K562 (cell line): Measurements from ENCODE around the gene GABRB1. TPM values are rescaled to one million over a fixed set of nuclear protein-coding genes. Genes with fewer than 3 reads are reported as not detected.

ENCODE experiments used
- polyA plus RNA-seq, 8 experiments: library from polyadenylated mRNA; depleted of rRNA in 4 of 8; stranded (reverse) in 5 of 8; unstranded in 3 of 8; fragments of >200 nt; fragmentation: Nextera tagmentation in 2 of 8; fragmentation: Illumina TruSeq in 1 of 8; extraction: Ambion mirVana in 2 of 8; extraction: Trizol in 1 of 8; gene quantifications; 2 replicates each; pipeline versions ENCODE4 v1.2.1 to v1.2.3, GENCODE V29; 2011 to 2014; ENCODE audit warnings: inconsistent platforms in 1 of 8, missing spikeins in 1 of 8
- total RNA-seq, 7 experiments: library from RNA; depleted of rRNA in 6 of 7; stranded (reverse); fragments of >200 nt in 6 of 7; fragmentation: Illumina TruSeq in 2 of 7; extraction: Trizol in 2 of 7; gene quantifications; 2 replicates each; pipeline versions ENCODE4 v1.2.1 to v1.2.3, GENCODE V29; 2011 to 2021; ENCODE audit warnings: low replicate concordance in 1 of 7

Gene GABRB1
- total and polyA plus RNA-seq, 9 of the 15 experiments (the other 6 are each of a cell fraction or from before 2014, with no cell fraction given) = not detected

Other genes with a start within 250 kb of the GABRB1 start
- not detected in 2 replicates for gene COX7B2, start 122.3 kb upstream of the GABRB1 start, total RNA-seq (2014; rRNA removed)
- gene COX7B2, start 122.3 kb upstream of the GABRB1 start, total RNA-seq (2014; rRNA removed; fragmentation: Illumina TruSeq; extraction: Trizol) = 0.33 TPM in 1 of 2 replicates, not detected in the other
- gene COX7B2, start 122.3 kb upstream of the GABRB1 start, total RNA-seq (2015; rRNA removed; fragmentation: Illumina TruSeq; extraction: Trizol) = 0.75 and 0.98 TPM in 2 replicates
- gene COX7B2, start 122.3 kb upstream of the GABRB1 start, total RNA-seq (2021) = 0.47 TPM in 1 of 2 replicates, not detected in the other
- 3.5 TPM in 1 of 2 replicates, not detected in the other for gene COX7B2, start 122.3 kb upstream of the GABRB1 start, polyA plus RNA-seq (2011; rRNA removed)
- 0.36 TPM in 1 of 2 replicates, not detected in the other for gene COX7B2, start 122.3 kb upstream of the GABRB1 start, polyA plus RNA-seq (2014; fragmentation: Illumina TruSeq; extraction: Trizol)
- under 1 TPM; 0.52 to 0.83 TPM for gene COX7B2, start 122.3 kb upstream of the GABRB1 start, polyA plus RNA-seq (2014; fragmentation: Nextera tagmentation; extraction: Ambion mirVana)
- gene COX7B2, start 122.3 kb upstream of the GABRB1 start, polyA plus RNA-seq (2014; rRNA removed) = 0.22 TPM in 1 of 2 replicates, not detected in the other
- gene GABRA4, start 38.0 kb upstream of the GABRB1 start, total RNA-seq (2014; rRNA removed) = not detected in 2 replicates
- not detected in 2 replicates for gene GABRA4, start 38.0 kb upstream of the GABRB1 start, total RNA-seq (2014; rRNA removed; fragmentation: Illumina TruSeq; extraction: Trizol)
- gene GABRA4, start 38.0 kb upstream of the GABRB1 start, total RNA-seq (2015; rRNA removed; fragmentation: Illumina TruSeq; extraction: Trizol) = not detected in 2 replicates
- not detected in 2 replicates for gene GABRA4, start 38.0 kb upstream of the GABRB1 start, total RNA-seq (2021)
- gene GABRA4, start 38.0 kb upstream of the GABRB1 start, polyA plus RNA-seq (2011; rRNA removed) = not detected in 2 replicates
- gene GABRA4, start 38.0 kb upstream of the GABRB1 start, polyA plus RNA-seq (2014; fragmentation: Illumina TruSeq; extraction: Trizol) = not detected in 2 replicates
- not detected for gene GABRA4, start 38.0 kb upstream of the GABRB1 start, polyA plus RNA-seq (2014; fragmentation: Nextera tagmentation; extraction: Ambion mirVana)
- not detected in 2 replicates for gene GABRA4, start 38.0 kb upstream of the GABRB1 start, polyA plus RNA-seq (2014; rRNA removed)